HCT116 (cell line): ENCODE data around the gene SYNPR. TPM values are rescaled to one million over a fixed set of nuclear protein-coding genes. Genes with fewer than 3 reads are reported as not detected.

Experiments used
- ATAC-seq: fragments of 200-7000 bp; cut with Tn5 transposase; 2 replicates; pipeline ENCODE4 v1.9.1; 2020; ENCODE audit warnings: mild to moderate bottlenecking, moderate library complexity
- BruUV-seq: library from RNA; stranded (reverse); fragments of 400-500 nt; replicated peaks from 2 replicates; lab custom pipeline; 2021; lab: Mats Ljungman, UMichigan
- CTCF ChIA-PET: fragments of 300-600 bp; sonication (Branson Sonifier 250); formaldehyde crosslinking; loops from one replicate; lab custom pipeline; 2021; ENCODE audit warnings: antibody characterized with exemption; lab: Charles Lee
- POLR2A ChIA-PET: fragments of 300-600, 350-600 bp; sonication (Branson Sonifier 250); formaldehyde crosslinking; loops from one replicate; lab custom pipeline; 2021; ENCODE audit warnings: antibody characterized with exemption; lab: Charles Lee
- RAD21 ChIA-PET, 2 experiments: fragments of 300-600 bp; sonication (Branson Sonifier 250); formaldehyde crosslinking; loops; one replicate each; lab custom pipeline; 2023; ENCODE audit warnings: low total read pairs in 2 of 2; ENCODE audit not compliant: uncharacterized antibody in 2 of 2, unreplicated experiment in 2 of 2, low non-redundant PET in 1 of 2; lab: Charles Lee
- DNase-seq: peaks from one replicate; pipeline ENCODE4 v3.0.0-alpha.2; 2010; ENCODE audit warnings: low read depth, low spot score
- H2AFZ ChIP-seq: fragments of 200-600 bp; shearing (Covaris generic), sonication (generic); 2 replicates; pipeline ENCODE4 v1.6.1; 2017; ENCODE audit warnings: low read depth, mixed run types, mixed read lengths, antibody characterized with exemption, low read length; ENCODE audit not compliant: poor library complexity, severe bottlenecking
- H3K27ac ChIP-seq: 2 replicates; pipeline ENCODE4 v1.5.1; 2012; ENCODE audit warnings: low read depth, low read length
- H3K27me3 ChIP-seq: fragments of 200-600 bp; sonication (generic); 2 replicates; pipeline ENCODE4 v1.6.1; 2016; ENCODE audit warnings: mixed run types, low read length, mixed read lengths; ENCODE audit not compliant: insufficient read depth
- H3K36me3 ChIP-seq, 2 experiments: fragments of 200-500 bp in 1 of 2; fragments of 200-600 bp in 1 of 2; sonication (Bioruptor generic) in 1 of 2; sonication (generic) in 1 of 2; 2 replicates each; pipeline versions ENCODE4 v1.5.1 to v1.6.1; 2014 to 2016; ENCODE audit warnings: low read length in 2 of 2, inconsistent platforms in 1 of 2, mixed read lengths in 1 of 2, mixed run types in 1 of 2; ENCODE audit not compliant: insufficient read depth in 2 of 2, control insufficient read depth in 1 of 2
- H3K4me1 ChIP-seq, 2 experiments: fragments of 200-600 bp in 1 of 2; sonication (generic) in 1 of 2; 2 replicates each; pipeline versions ENCODE4 v1.5.1 to v1.6.1; 2012 to 2017; ENCODE audit warnings: low read length in 2 of 2, inconsistent platforms in 1 of 2, mild to moderate bottlenecking in 1 of 2, mixed read lengths in 1 of 2, mixed run types in 1 of 2, moderate library complexity in 1 of 2; ENCODE audit not compliant: insufficient read depth in 2 of 2, control insufficient read depth in 1 of 2
- H3K4me2 ChIP-seq: fragments of 200-600 bp; sonication (generic); 2 replicates; pipeline ENCODE4 v1.6.1; 2017; ENCODE audit warnings: mixed run types, low read length, mixed read lengths
- H3K4me3 ChIP-seq, 2 experiments: fragments of 200-600 bp in 1 of 2; sonication (generic) in 1 of 2; replicated peaks in 1 of 2; 2 replicates each; pipeline ENCODE4 v1.5.1; 2011 to 2016; ENCODE audit warnings: low read length in 2 of 2, control low read depth in 1 of 2, low read depth in 1 of 2, mild to moderate bottlenecking in 1 of 2, mixed read lengths in 1 of 2, mixed run types in 1 of 2
- H3K79me2 ChIP-seq: fragments of 200-600 bp; sonication (generic); 2 replicates; pipeline ENCODE4 v1.6.1; 2017; ENCODE audit warnings: mild to moderate bottlenecking, mixed run types, low read length, moderate library complexity, mixed read lengths; ENCODE audit not compliant: insufficient read depth
- H3K9ac ChIP-seq: fragments of 200-600 bp; sonication (generic); 2 replicates; pipeline ENCODE4 v1.6.1; 2016; ENCODE audit warnings: low read length, mixed read lengths
- H3K9me2 ChIP-seq: fragments of 200-600 bp; sonication (generic), shearing (Covaris generic); 2 replicates; pipeline ENCODE4 v1.6.1; 2017; ENCODE audit warnings: mixed run types, mild to moderate bottlenecking, moderate library complexity; ENCODE audit not compliant: insufficient read depth
- H3K9me3 ChIP-seq, 2 experiments: fragments of 200-500 bp in 1 of 2; fragments of 200-600 bp in 1 of 2; sonication (Bioruptor generic) in 1 of 2; sonication (generic) in 1 of 2; 2 replicates each; pipeline ENCODE4 v1.6.1; 2014 to 2017; ENCODE audit warnings: low read length in 2 of 2, mixed read lengths in 2 of 2, inconsistent platforms in 1 of 2, low read depth in 1 of 2, mild to moderate bottlenecking in 1 of 2, mixed run types in 1 of 2, moderate library complexity in 1 of 2; ENCODE audit not compliant: control insufficient read depth in 1 of 2, insufficient read depth in 1 of 2
- H4K20me1 ChIP-seq: fragments of 200-600 bp; sonication (generic), shearing (Covaris generic); 2 replicates; pipeline ENCODE4 v1.6.1; 2017; ENCODE audit warnings: mixed run types, mild to moderate bottlenecking, moderate library complexity; ENCODE audit not compliant: insufficient read depth
- CTCF ChIP-seq, 3 experiments: fragments of 200-600 bp in 1 of 3; sonication (generic) in 1 of 3; IDR thresholded peaks in 2 of 3; conservative IDR thresholded peaks in 1 of 3; 2 replicates each; pipeline ENCODE4 v1.5.1; 2012 to 2017; ENCODE audit warnings: low read depth in 2 of 3, low read length in 2 of 3, antibody characterized with exemption in 1 of 3, borderline replicate concordance in 1 of 3, control low read depth in 1 of 3, mild to moderate bottlenecking in 1 of 3, mixed read lengths in 1 of 3, mixed run types in 1 of 3, moderate library complexity in 1 of 3; ENCODE audit not compliant: insufficient read depth in 1 of 3
- EZH2phosphoT487 ChIP-seq: fragments of 200-600 bp; IDR thresholded peaks from 2 replicates; pipeline ENCODE4 v1.6.1; 2018; ENCODE audit warnings: antibody characterized with exemption, borderline replicate concordance
- JUND ChIP-seq: IDR thresholded peaks from 2 replicates; pipeline ENCODE4 v1.6.1; 2012
- REST ChIP-seq: IDR thresholded peaks from 2 replicates; pipeline ENCODE4 v1.6.1; 2012; ENCODE audit warnings: low read depth
- intact Hi-C: fragments of 100-400 bp; cut with micrococcal nuclease; formaldehyde crosslinking; loops from 2 replicates; pipeline ENCODE4 v1.10.0; 2022
- total RNA-seq: library from RNA; stranded (reverse); gene quantifications from one replicate; pipeline ENCODE4 v1.2.1, GENCODE V29; 2021; ENCODE audit not compliant: unreplicated experiment

The SYNPR gene
- total RNA-seq, 1 experiment from 2014 or later, result not detected

- no peaks in the 10 kb centered on the region for H3K4me1 ChIP-seq
- RAD21 ChIA-PET, result no interaction called here
- CTCF ChIA-PET, result no interaction called here
- intact Hi-C loops, result no loop called here
- POLR2A ChIA-PET, result no interaction called here
- H3K36me3 ChIP-seq, result no peaks in the 10 kb centered on the region
- no peak for TF ChIP-seq EZH2phosphoT487
- no peak for TF ChIP-seq JUND
- TF ChIP-seq REST, result no peak
- TF ChIP-seq CTCF (IDR thresholded peaks at IDR 0.05 in 2 of 3, conservative IDR thresholded peaks at IDR 0.05 in 1 of 3; ENCODE audit: borderline replicate concordance in 1 of 3, insufficient read depth in 1 of 3, low read depth in 2 of 3, low read length in 2 of 3), result no peak
- no peaks in the 10 kb centered on the region for H3K79me2 ChIP-seq
- no peak overlapping the region for H3K4me2 ChIP-seq
- BruUV-seq, result no TSS peak
- H3K4me3 ChIP-seq, result no peak overlapping the region
- H3K9me2 ChIP-seq, result no peaks in the 10 kb centered on the region
- no peak for ATAC-seq
- H4K20me1 ChIP-seq, result no peaks in the 10 kb centered on the region
- no peak overlapping the region for H3K27ac ChIP-seq
- no peak for DNase-seq
- no peak overlapping the region for H2AFZ ChIP-seq
- 0 out of 2 replicates have a peak, but pooled peaks cover 4% of the 10 kb centered on the region for H3K27me3 ChIP-seq
- H3K9ac ChIP-seq, result no peak overlapping the region
- H3K9me3 ChIP-seq, result no peaks in the 10 kb centered on the region
Measured at GRCh38 chr3:63582943-63583500, 304.9 kb downstream of the SYNPR start.
